SU-DHL-6 (cell line): ENCODE data around the gene ASB16.

Source experiments
- H2AFZ ChIP-seq: fragments of 200-600 bp; sonication (generic); 2 replicates; pipeline ENCODE4 v1.6.1; 2014; ENCODE audit warnings: low read depth, mild to moderate bottlenecking, moderate library complexity, mixed read lengths, antibody characterized with exemption, low read length; ENCODE audit not compliant: severe bottlenecking
- H3F3A ChIP-seq: fragments of 200-600 bp; shearing (Covaris generic); 2 replicates; pipeline ENCODE4 v1.6.0; 2016; ENCODE audit warnings: antibody characterized with exemption, mild to moderate bottlenecking; ENCODE audit not compliant: insufficient read depth
- H3K27ac ChIP-seq: fragments of 200-600 bp; sonication (generic); 2 replicates; pipeline ENCODE4 v1.5.1; 2016; ENCODE audit warnings: low read depth, mild to moderate bottlenecking, low read length, moderate library complexity, mixed read lengths
- H3K27me3 ChIP-seq: fragments of 200-600 bp; sonication (generic), shearing (Covaris generic); 2 replicates; pipeline ENCODE4 v1.6.0; 2014; ENCODE audit warnings: mild to moderate bottlenecking, low read length
- H3K36me3 ChIP-seq: fragments of 200-600 bp; sonication (generic); 2 replicates; pipeline ENCODE4 v1.6.1; 2014; ENCODE audit warnings: mild to moderate bottlenecking, low read length, mixed read lengths
- H3K4me2 ChIP-seq: fragments of 300-600, 200-600 bp; shearing (Covaris generic), sonication (generic); 2 replicates; pipeline ENCODE4 v1.6.0; 2014; ENCODE audit warnings: low read length, low read depth, mild to moderate bottlenecking; ENCODE audit not compliant: poor library complexity, severe bottlenecking
- H3K4me3 ChIP-seq: fragments of 200-600 bp; sonication (generic); 2 replicates; pipeline ENCODE4 v1.5.1; 2014; ENCODE audit warnings: antibody characterized with exemption, low read length, mild to moderate bottlenecking, mixed read lengths; ENCODE audit not compliant: insufficient read depth, poor library complexity, severe bottlenecking
- H3K79me2 ChIP-seq: fragments of 200-600 bp; sonication (generic); 2 replicates; pipeline ENCODE4 v1.6.1; 2014; ENCODE audit warnings: mild to moderate bottlenecking, low read length, moderate library complexity; ENCODE audit not compliant: insufficient read depth
- H3K9ac ChIP-seq: fragments of 200-600 bp; sonication (generic); 2 replicates; pipeline ENCODE4 v1.7.0; 2014; ENCODE audit warnings: mild to moderate bottlenecking, low read length
- H3K9me2 ChIP-seq: fragments of 200-600 bp; sonication (generic); replicated peaks from 2 replicates; pipeline ENCODE4 v1.6.1; 2014; ENCODE audit warnings: low read length; ENCODE audit not compliant: insufficient read depth
- H3K9me3 ChIP-seq: fragments of 200-600 bp; sonication (generic); 2 replicates; pipeline ENCODE4 v1.6.1; 2014; ENCODE audit warnings: low read length, mixed read lengths; ENCODE audit not compliant: insufficient read depth
- H4K20me1 ChIP-seq: fragments of 200-600 bp; sonication (generic); 2 replicates; pipeline ENCODE4 v1.6.1; 2014; ENCODE audit warnings: low read depth, mild to moderate bottlenecking, antibody characterized with exemption, low read length, moderate library complexity, mixed read lengths
- CTCF ChIP-seq: fragments of 200-600 bp; sonication (generic); IDR thresholded peaks from one replicate; pipeline ENCODE4 v1.5.1; 2017; ENCODE audit warnings: antibody characterized with exemption, mild to moderate bottlenecking, low read length, moderate library complexity; ENCODE audit not compliant: insufficient read depth, poor library complexity, severe bottlenecking
- EZH2phosphoT487 ChIP-seq: fragments of 200-600 bp; sonication (generic), shearing (Covaris generic); conservative IDR thresholded peaks from 2 replicates; pipeline ENCODE4 v1.6.1; 2018; ENCODE audit warnings: mild to moderate bottlenecking, antibody characterized with exemption, low read length, moderate library complexity, mixed read lengths

Gene ASB16

DNA sequence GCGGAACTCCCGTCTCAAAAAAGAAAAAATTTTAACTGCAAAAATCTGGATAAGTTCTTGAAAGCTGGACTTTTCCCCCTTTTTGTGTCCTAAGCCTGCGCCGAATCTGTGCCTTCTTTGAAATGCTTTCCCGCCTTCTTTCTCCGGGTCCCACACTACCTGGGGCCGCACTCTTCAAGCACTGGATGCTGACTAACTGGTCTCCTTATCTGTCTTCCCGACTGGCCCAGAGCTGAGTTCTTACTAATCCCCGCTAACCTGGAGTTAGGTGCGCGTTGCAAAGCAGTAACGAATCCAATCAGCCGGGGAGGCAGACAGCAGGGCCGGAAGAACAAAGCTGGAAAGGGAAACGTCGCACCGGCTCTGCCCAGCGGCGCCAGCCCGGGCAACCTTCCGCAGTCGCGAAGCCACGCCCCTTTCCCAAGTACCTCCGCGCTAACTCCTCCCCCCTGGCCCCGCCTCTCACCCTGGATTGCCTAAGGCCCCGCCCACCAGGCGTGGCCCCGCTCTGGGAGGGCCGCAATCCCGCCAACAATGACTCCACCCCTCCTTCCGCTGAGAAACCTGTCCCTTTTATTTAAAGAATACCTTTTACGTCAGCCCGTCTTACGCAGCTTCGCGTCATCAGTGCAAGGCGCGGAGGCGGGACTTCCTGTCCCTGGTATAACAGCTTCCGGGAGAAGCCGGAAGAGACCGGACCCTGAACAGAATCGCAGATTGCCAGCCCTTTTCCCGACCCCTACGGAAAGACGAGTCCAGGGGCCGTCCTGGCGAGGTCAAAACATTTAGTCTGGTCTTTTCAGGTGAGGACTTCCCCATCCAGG is 16.0 kb downstream of the ASB16 start, which contains the start of gene TMUB2:
TSS of gene TMUB2 (plus strand) at position 666 of the 824 bp plus-strand sequence. CDS start 737 bp downstream, outside the sequence.
- Histone ChIP-seq H3K9me2 (no peaks in the 10 kb centered on the region), H3K27ac (peak within 1 kb of the TSS; percentile 83), H3K4me3 (peak within 1 kb of the TSS; percentile 100), H2AFZ (peak within 1 kb of the TSS; percentile 81), H3K9ac (peak within 1 kb of the TSS; percentile 81), H3K4me2 (peak within 1 kb of the TSS; percentile 99), H4K20me1 (peaks cover 4% of the 10 kb centered on the region; the same call in 1 of the 2 replicates), H3K9me3 (no peaks in the 10 kb centered on the region), H3K27me3 (no peaks in the 10 kb centered on the region), H3K79me2 (peaks cover 61% of the 10 kb centered on the region), H3K36me3 (0 out of 2 replicates have a peak, but pooled peaks cover 2% of the 10 kb centered on the region), H3F3A (0 out of 2 replicates have a peak, but pooled peaks cover 3% of the 10 kb centered on the region)
- no peak for TF ChIP-seq EZH2phosphoT487
- no peak for TF ChIP-seq CTCF

- TF ChIP-seq CTCF, result no peak
- no peak for TF ChIP-seq EZH2phosphoT487
- peak overlapping the region; percentile 83 for H3K27ac ChIP-seq
- peak overlapping the region; percentile 99 for H3K4me3 ChIP-seq
- H3K36me3 ChIP-seq, result no peaks in the 10 kb centered on the region
- H4K20me1 ChIP-seq, result peaks cover 4% of the 10 kb centered on the region; the same call in 1 of the 2 replicates
- H3F3A ChIP-seq, result peaks cover 6% of the 10 kb centered on the region; the same call in 1 of the 2 replicates
- H3K27me3 ChIP-seq, result no peaks in the 10 kb centered on the region
- H3K9ac ChIP-seq, result peak overlapping the region; percentile 81
- peaks cover 53% of the 10 kb centered on the region for H3K79me2 ChIP-seq
- no peaks in the 10 kb centered on the region for H3K9me2 ChIP-seq
- H3K9me3 ChIP-seq, result no peaks in the 10 kb centered on the region
- peak overlapping the region; percentile 95 for H3K4me2 ChIP-seq
- peak overlapping the region; percentile 81 for H2AFZ ChIP-seq
Observed at GRCh38 chr17:44187131-44187899, 16.8 kb downstream of the ASB16 start.

GRCh38 chr17:44188576-44189403 is 18.3 kb downstream of the ASB16 start:
- Histone ChIP-seq H3K9ac (peak overlapping the region; percentile 81; the same call in 1 of the 2 replicates), H3K27ac (no peak overlapping the region), H3K9me3 (no peaks in the 10 kb centered on the region), H3K4me3 (no peak overlapping the region), H3K79me2 (peaks cover 41% of the 10 kb centered on the region), H4K20me1 (peaks cover 4% of the 10 kb centered on the region; the same call in 1 of the 2 replicates), H3K27me3 (no peaks in the 10 kb centered on the region), H3K9me2 (no peaks in the 10 kb centered on the region), H3K36me3 (no peaks in the 10 kb centered on the region), H3F3A (peaks cover 8% of the 10 kb centered on the region; the same call in 1 of the 2 replicates), H2AFZ (no peak overlapping the region), H3K4me2 (peak overlapping the region; percentile 95)
- TF ChIP-seq EZH2phosphoT487, result no peak
- TF ChIP-seq CTCF, result no peak
